ENCODE measurements around the gene CLEC11A.

The CLEC11A gene, protein sequence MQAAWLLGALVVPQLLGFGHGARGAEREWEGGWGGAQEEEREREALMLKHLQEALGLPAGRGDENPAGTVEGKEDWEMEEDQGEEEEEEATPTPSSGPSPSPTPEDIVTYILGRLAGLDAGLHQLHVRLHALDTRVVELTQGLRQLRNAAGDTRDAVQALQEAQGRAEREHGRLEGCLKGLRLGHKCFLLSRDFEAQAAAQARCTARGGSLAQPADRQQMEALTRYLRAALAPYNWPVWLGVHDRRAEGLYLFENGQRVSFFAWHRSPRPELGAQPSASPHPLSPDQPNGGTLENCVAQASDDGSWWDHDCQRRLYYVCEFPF

GRCh38 chr19:50723069-50723468, at the start of gene CLEC11A:
Gene CLEC11A (plus strand): TSS chr19:50723364. CDS start chr19:50723526, 162 bp downstream.
- peak; percentile 87 for DNase-seq

DNA sequence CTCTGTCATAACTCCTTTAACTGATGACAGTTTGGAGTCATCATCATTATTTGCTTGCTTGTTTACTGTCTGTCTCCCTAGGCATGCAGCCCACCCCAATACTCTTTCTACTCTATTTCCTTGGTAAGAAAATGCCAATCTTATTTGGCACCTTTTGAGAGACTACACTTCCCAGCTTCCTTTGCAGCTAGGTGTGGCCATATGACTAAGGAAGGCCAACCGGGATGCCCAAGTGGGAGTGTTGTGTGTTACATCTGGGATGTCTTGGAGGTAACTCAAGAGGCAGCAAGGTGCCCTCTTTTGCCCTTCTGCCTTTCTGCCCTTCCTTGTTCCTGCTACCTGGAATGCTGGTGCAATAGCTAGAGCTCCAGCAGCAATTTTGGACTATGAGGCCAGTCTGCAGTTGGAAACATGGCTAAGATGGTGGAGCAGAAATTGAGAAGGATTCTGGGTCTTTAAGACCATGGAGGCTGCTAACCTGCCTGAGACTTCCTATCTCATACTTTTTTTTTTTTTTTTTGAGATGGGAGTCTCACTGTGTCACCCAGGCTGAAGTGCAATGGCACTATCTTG, 46.5 kb upstream of the CLEC11A start:
- no peak for DNase-seq

DNA sequence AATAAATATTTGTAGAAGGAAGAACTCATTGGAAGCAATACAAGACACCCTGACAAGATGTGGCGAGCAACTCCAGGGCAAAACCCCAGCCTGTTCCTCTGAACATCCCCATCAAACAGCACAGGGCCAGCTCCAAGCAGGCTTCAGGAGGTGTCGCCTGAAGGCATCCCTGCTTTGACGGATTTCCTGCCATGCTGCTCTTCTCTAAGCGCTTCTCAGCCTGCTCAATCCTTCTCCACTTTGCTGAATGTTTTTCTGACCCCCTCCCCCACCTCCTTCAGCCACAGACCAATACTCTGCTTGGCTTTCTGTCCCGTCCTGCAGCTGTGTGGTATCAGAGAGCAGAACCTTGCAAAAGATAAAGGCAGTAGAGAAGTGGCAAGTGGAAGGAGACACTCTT, 45.5 kb upstream of the CLEC11A start:
- DNase-seq = no peak

DNA sequence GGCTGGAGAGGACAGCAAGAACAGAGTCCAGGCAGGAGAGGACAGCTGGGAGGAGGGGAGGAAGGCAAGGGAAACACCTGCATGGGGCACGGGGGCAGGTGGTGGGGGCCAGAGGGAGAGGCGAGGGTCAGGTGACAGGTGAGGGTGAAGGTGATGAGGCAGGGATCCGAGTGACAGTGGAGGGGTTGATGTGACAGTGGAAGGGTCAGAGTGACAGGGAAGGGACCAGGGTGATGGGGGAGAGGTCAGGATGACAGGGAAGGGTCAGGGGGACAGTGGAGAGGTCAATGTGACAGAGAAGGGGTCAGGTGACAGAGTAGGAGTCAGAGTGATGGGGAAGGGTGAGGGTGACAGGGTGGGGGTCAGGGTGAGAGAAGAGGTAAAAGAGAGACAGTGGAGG, 44.8 kb upstream of the CLEC11A start:
- no peak for DNase-seq

GRCh38 chr19:50679177-50680125, 43.7 kb upstream of the CLEC11A start:
- DNase-seq = peak; percentile 71

GRCh38 chr19:50686310-50687032, 36.7 kb upstream of the CLEC11A start:
- no peak for DNase-seq

DNA sequence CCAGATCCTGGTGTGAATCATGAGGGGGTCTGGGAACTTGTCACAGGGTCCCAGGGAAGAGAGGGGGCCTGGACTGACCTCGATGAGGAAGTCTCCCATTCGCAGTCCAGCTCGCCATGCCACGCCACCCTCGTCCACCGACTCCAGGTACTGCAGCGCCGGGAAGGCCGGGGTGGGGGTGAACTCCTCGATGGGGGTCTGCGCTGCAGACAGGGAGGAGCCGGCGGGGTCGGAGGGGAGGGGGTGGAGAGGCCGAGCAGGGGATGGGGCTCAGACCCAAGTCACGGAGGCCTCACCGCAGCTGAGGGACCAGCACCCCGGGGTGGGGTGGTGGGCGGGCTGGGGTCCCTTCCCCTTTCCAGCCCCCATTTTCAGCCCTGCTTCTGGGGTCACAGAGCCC, 34.4 kb upstream of the CLEC11A start:
- no peak for DNase-seq

DNA sequence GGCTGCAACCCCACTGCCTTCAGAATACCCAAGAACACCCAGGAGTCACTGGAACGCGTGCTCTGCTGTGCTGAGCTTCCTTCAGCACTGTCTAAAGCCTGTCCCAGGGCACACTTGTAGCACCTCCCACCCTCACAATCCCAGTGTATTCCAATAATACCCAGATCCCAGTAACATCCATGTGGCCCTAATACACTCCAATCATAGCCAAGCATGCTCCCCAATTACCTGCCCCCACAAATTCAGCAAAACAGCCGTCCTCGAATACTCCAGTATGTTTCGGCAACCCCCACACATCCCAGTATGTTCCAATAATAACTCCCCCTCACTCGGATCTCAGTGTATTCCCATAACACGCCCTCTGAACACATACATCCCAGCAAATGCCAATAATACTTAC, 32.7 kb upstream of the CLEC11A start:
- DNase-seq = no peak

DNA sequence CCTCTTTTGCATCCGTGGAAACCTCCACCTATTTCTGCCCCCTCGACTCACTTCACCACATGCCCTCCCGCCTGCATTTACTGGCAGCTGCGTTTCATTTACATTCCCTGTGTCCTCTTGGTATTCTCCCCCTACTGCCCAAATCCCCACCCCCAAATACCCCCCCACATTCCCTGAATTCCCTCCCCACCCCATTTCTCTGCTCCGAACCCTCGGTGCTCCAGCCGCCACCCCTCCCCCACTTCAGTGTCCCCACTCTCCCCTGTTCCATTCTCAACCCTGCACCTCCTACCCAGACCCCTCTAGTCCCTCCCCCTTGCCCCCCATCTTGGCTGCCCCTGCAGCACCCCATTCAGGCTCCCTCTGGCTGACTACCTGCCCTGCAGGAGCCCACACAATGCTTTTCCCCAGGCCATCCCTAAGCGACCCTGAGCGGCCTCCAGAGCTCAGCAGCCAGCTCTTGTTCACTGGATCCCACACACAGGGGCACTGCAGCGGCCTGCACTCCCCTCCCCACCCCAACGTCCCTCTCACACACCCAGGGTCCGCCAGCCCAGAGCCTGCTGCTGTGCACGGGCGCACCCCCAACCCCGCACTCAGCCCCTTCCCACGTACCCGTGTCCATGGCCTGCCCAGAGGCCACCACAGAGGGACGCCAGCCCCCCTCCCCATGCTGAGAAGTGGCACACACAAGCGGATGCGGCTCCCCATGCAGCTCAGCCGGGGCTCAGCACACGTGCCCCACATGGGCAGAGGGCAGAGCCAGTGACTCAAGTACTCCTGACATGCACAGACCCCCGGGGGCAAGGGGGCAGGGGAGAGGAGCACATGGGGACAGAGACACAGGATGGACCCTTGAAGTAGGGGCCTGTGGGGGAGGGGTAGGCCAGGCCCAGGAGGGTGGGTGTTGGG, 29.8 kb upstream of the CLEC11A start:
- DNase-seq = no peak

- DNase-seq = no peak
Measured at GRCh38 chr19:50694815-50695145, 28.4 kb upstream of the CLEC11A start.

DNA sequence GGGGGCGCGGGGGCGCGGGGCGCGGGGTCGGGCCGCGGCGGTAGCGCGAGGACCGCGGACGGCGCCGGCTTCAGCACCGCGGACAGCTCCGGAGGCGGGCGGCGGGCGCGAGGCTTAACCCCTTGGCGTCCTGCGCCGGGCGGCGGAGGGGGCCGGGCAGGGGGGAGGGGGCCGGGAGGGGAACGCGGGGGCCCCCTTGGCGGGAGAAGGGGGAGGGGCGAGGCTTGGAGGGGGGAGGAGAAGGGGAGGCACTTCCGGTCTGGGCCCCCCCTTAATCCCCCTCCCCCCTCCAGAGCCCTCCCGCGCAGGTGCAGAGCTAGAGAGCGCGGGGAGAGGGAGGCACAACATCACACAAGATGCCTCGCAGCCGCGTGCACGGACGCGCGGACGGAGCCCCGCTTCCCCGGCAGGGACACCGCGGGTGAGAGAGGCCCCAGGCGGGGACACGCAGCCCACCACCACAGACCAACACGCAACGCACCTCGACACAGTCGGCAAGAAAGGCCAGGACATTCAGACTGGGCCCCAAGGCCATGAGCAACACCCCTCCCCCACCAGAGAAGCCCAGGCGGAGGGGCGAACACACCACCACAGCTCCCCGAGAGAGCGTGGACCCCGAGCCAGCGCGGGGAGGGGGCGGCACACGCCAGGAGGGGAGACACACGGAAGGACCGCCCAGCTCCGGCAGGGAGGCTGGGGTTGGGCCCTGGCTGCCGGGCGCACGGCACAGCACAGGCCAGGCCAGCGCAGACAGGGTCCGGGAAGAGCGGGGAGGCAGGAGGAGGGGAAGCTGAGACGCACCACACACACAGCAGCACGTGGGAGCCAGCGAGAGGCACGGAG, 27.7 kb upstream of the CLEC11A start:
- DNase-seq = peak; percentile 26

GRCh38 chr19:50696094-50696483, 27.1 kb upstream of the CLEC11A start:
- no peak for DNase-seq

GRCh38 chr19:50697414-50698124, 25.6 kb upstream of the CLEC11A start:
- DNase-seq = no peak

DNA sequence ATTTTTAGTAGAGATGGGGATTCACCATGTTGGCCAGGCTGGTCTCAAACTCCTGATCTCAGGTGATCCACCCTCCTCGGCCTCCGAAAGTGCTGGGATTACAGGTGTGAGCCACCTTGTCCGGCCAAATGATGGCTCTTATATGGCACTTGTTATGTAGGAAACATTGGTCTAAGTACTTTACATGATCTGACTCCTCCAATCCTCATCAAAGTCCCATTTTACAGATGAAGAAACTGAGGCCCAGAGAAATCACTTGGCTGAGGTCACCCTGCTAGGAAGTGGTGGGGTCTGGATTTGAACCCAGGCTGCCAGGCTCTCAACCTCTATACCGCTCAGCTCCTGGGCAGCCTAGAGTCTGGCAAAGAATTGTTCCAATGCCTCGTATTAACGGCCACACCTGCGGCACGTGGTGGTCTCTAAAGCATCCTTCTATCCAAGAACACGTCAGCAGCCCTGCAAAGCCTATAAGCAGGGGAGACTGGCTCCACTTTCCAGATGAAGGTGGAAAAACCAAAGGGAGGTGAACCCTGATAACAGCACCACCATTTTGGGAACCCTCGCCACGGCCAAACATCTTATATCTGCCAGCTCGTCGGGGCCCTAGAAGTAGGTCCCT, 21.7 kb upstream of the CLEC11A start:
- DNase-seq = no peak

- no peak for DNase-seq
Measured at GRCh38 chr19:50702158-50702870, 20.9 kb upstream of the CLEC11A start.

DNA sequence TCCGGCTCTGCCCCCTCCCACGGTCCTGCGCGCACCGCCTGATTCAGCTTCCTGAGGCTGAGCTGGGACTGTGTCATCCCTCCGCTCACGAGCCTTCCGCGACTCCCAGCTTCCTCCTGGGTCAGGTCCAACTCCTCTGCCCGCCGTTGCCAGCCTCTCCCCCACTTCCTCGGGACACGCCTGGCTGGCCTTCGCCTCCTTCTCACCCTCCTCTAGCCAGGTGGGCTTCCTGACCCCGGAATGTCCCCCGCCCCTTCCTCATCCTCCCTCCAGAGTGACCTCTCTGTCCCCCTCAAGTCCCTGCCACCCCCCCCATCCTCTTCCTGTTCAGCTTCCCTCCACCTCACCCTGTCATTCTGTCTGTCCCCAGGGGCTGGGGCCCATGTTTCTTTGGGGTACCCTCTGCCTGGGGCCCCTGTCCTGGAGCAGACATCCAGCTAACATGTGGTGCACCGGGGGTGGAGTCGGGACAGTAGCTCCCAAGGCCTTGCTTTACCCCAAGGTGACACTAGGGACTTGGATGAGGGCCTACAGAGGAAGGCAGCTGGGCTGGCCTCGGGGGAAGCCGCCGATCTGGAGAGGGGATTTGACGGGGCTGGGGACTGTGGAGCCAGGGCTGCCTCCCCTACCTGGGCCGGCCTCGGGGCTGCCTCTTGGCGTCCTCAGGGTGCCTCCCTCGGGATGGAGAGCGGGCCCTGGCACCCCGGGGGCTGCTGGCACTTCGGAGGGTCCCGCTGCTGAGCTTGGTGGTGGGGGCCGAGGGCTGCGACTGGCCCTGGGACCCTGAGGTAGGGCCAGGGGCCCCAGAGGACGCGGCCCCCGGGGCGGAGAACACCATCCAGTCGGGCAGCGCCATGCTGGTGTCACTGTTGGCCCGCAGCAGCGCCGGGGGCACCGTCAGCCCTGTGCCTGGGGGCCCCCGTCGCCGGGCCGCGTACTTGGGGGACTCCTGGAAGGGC, 20.0 kb upstream of the CLEC11A start:
- DNase-seq = peak; percentile 47

- peak; percentile 35 for DNase-seq
Measured at GRCh38 chr19:50703915-50704796, 19.0 kb upstream of the CLEC11A start.
